H1 (cell line): ENCODE results near the gene MMP21. TPM values are rescaled to one million over a fixed set of nuclear protein-coding genes. Genes with fewer than 3 reads are reported as not detected.

ENCODE experiments used
- CTCF ChIA-PET: fragments of 300-600 bp; sonication (Branson Sonifier 250); formaldehyde crosslinking; loops from one replicate; lab custom pipeline; 2021; ENCODE audit not compliant: partially characterized antibody; lab: Charles Lee
- POLR2A ChIA-PET: fragments of 300-600 bp; sonication (Branson Sonifier 250); formaldehyde crosslinking; loops from one replicate; lab custom pipeline; 2021; ENCODE audit warnings: inconsistent platforms; ENCODE audit not compliant: partially characterized antibody; lab: Charles Lee
- DNase-seq, 2 experiments: peaks; one replicate each; pipeline versions ENCODE4 v3.0.0 to v3.0.0-alpha.2; 2010 to 2022; ENCODE audit warnings: low spot score in 2 of 2, low read depth in 1 of 2, mixed read lengths in 1 of 2
- FAIRE-seq: peaks from 2 replicates; lab custom pipeline; 2011; peaks lifted over from hg19 to GRCh38; lab: Jason Lieb, UNC
- H2AFZ ChIP-seq: 2 replicates; pipeline ENCODE4 v1.8.1; 2012; ENCODE audit warnings: low read length, inconsistent platforms
- H2AK5ac ChIP-seq: 2 replicates; pipeline ENCODE4 v1.6.1; 2013; ENCODE audit warnings: low read depth, low read length
- H2BK120ac ChIP-seq: replicated peaks from 2 replicates; pipeline ENCODE3; 2013; ENCODE audit warnings: low read depth, low read length, inconsistent platforms
- H2BK12ac ChIP-seq: 2 replicates; pipeline ENCODE4 v1.6.1; 2013; ENCODE audit warnings: low read depth, low read length
- H2BK15ac ChIP-seq: 2 replicates; pipeline ENCODE4 v1.6.1; 2013; ENCODE audit warnings: low read length
- H2BK20ac ChIP-seq: 2 replicates; pipeline ENCODE4 v1.6.1; 2013; ENCODE audit warnings: low read length
- H2BK5ac ChIP-seq: 2 replicates; pipeline ENCODE4 v1.6.1; 2013; ENCODE audit warnings: low read depth, low read length
- H3K14ac ChIP-seq: 2 replicates; pipeline ENCODE4 v1.6.1; 2013; ENCODE audit warnings: inconsistent platforms; ENCODE audit not compliant: insufficient read length
- H3K18ac ChIP-seq: 2 replicates; pipeline ENCODE4 v1.6.1; 2013; ENCODE audit warnings: low read length; ENCODE audit errors: extremely low read depth
- H3K23ac ChIP-seq: 2 replicates; pipeline ENCODE4 v1.6.1; 2013; ENCODE audit warnings: inconsistent platforms; ENCODE audit not compliant: insufficient read length
- H3K23me2 ChIP-seq: 2 replicates; pipeline ENCODE4 v1.6.1; 2013; ENCODE audit warnings: low read depth, low read length
- H3K27ac ChIP-seq: 2 replicates; pipeline ENCODE4 v1.6.1; 2011; ENCODE audit warnings: low read depth, low read length, inconsistent platforms
- H3K27me3 ChIP-seq, 4 experiments: replicated peaks in 1 of 4; 1 replicate in 1 of 4; 2 replicates in 3 of 4; pipeline versions ENCODE4 v1.6.1 to v1.8.1; 2011 to 2013; ENCODE audit warnings: low read length in 3 of 4, mild to moderate bottlenecking in 3 of 4, inconsistent platforms in 2 of 4, mixed read lengths in 2 of 4, moderate library complexity in 1 of 4; ENCODE audit not compliant: control insufficient read depth in 3 of 4, insufficient read depth in 3 of 4; ENCODE audit errors: extremely low read depth in 1 of 4
- H3K36me3 ChIP-seq, 4 experiments: 2 replicates each; pipeline versions ENCODE4 v1.6.1 to v1.8.1; 2011 to 2013; ENCODE audit warnings: mild to moderate bottlenecking in 4 of 4, low read length in 3 of 4, moderate library complexity in 2 of 4, control low read depth in 1 of 4, inconsistent platforms in 1 of 4; ENCODE audit not compliant: insufficient read depth in 4 of 4, control insufficient read depth in 2 of 4
- H3K4ac ChIP-seq: replicated peaks from 2 replicates; pipeline ENCODE3; 2013; ENCODE audit warnings: low read length, low read depth, mixed read lengths, inconsistent platforms; ENCODE audit not compliant: insufficient read length
- H3K4me1 ChIP-seq, 4 experiments: replicated peaks in 1 of 4; 1 replicate in 1 of 4; 2 replicates in 3 of 4; pipeline versions ENCODE4 v1.6.1 to v1.8.1; 2011 to 2013; ENCODE audit warnings: low read length in 3 of 4, inconsistent platforms in 2 of 4, mixed read lengths in 1 of 4; ENCODE audit not compliant: insufficient read depth in 4 of 4, control insufficient read depth in 3 of 4
- H3K4me2 ChIP-seq, 2 experiments: 2 replicates each; pipeline versions ENCODE4 v1.6.1 to v1.8.1; 2011 to 2013; ENCODE audit warnings: low read depth in 2 of 2, low read length in 2 of 2, control low read depth in 1 of 2, inconsistent platforms in 1 of 2, mild to moderate bottlenecking in 1 of 2; ENCODE audit not compliant: insufficient read depth in 1 of 2
- H3K4me3 ChIP-seq, 4 experiments: fragments of 200-600, 300-600 bp in 1 of 4; sonication (generic), shearing (Covaris generic), sonication (Bioruptor Twin) in 1 of 4; 2 replicates each; pipeline versions ENCODE4 v1.5.1 to v1.8.1; 2011 to 2016; ENCODE audit warnings: low read length in 4 of 4, low read depth in 3 of 4, control low read depth in 2 of 4, inconsistent platforms in 2 of 4, mild to moderate bottlenecking in 2 of 4, mixed read lengths in 1 of 4, moderate library complexity in 1 of 4; ENCODE audit not compliant: insufficient read depth in 2 of 4; ENCODE audit errors: extremely low read depth in 1 of 4
- H3K56ac ChIP-seq: replicated peaks from 2 replicates; pipeline ENCODE3; 2013; ENCODE audit warnings: low read depth, mild to moderate bottlenecking, mixed read lengths, low read length, inconsistent platforms; ENCODE audit not compliant: insufficient read length
- H3K79me1 ChIP-seq: 2 replicates; pipeline ENCODE4 v1.6.1; 2013; ENCODE audit warnings: low read depth, low read length, control low read depth
- H3K79me2 ChIP-seq, 2 experiments: 2 replicates each; pipeline versions ENCODE4 v1.6.1 to v1.8.1; 2012 to 2013; ENCODE audit warnings: low read length in 2 of 2, mild to moderate bottlenecking in 2 of 2, inconsistent platforms in 1 of 2; ENCODE audit not compliant: insufficient read depth in 2 of 2, control insufficient read depth in 1 of 2
- H3K9ac ChIP-seq, 4 experiments: replicated peaks in 1 of 4; 1 replicate in 1 of 4; 2 replicates in 3 of 4; pipeline versions ENCODE4 v1.6.1 to v1.8.1; 2011 to 2013; ENCODE audit warnings: low read depth in 3 of 4, low read length in 3 of 4, control low read depth in 2 of 4, mild to moderate bottlenecking in 2 of 4, moderate library complexity in 2 of 4, inconsistent platforms in 1 of 4; ENCODE audit errors: extremely low read depth in 1 of 4
- H3K9me3 ChIP-seq, 2 experiments: 2 replicates each; pipeline versions ENCODE4 v1.6.1 to v1.8.1; 2012 to 2013; ENCODE audit warnings: mild to moderate bottlenecking in 2 of 2, moderate library complexity in 2 of 2, control low read depth in 1 of 2, inconsistent platforms in 1 of 2, low read depth in 1 of 2, low read length in 1 of 2, mixed read lengths in 1 of 2; ENCODE audit not compliant: insufficient read depth in 2 of 2
- H4K20me1 ChIP-seq, 2 experiments: replicated peaks in 1 of 2; 2 replicates each; pipeline versions ENCODE3 to v1.8.1; 2011 to 2013; ENCODE audit warnings: inconsistent platforms in 2 of 2, low read length in 2 of 2, mild to moderate bottlenecking in 1 of 2; ENCODE audit not compliant: insufficient read depth in 2 of 2, control insufficient read depth in 1 of 2
- H4K5ac ChIP-seq: 2 replicates; pipeline ENCODE4 v1.6.1; 2013; ENCODE audit warnings: low read length, low read depth, mixed read lengths, inconsistent platforms; ENCODE audit not compliant: insufficient read length
- H4K8ac ChIP-seq: 2 replicates; pipeline ENCODE4 v1.8.0; 2013; ENCODE audit warnings: mild to moderate bottlenecking, moderate library complexity, low read length, inconsistent platforms; ENCODE audit not compliant: insufficient read depth; ENCODE audit errors: extremely low read depth
- H4K91ac ChIP-seq: replicated peaks from 2 replicates; pipeline ENCODE3; 2013; ENCODE audit warnings: low read length, mixed read lengths, inconsistent platforms; ENCODE audit not compliant: insufficient read length
- CBX8 ChIP-seq: fragments of 300-800, 300-1000 bp; sonication (generic); IDR thresholded peaks from 2 replicates; pipeline ENCODE4 v1.7.1; 2016; ENCODE audit warnings: low read depth, low read length, borderline replicate concordance
- CHD1 ChIP-seq: IDR thresholded peaks from 2 replicates; pipeline ENCODE4 v1.6.1; 2012; ENCODE audit warnings: low read depth, low read length, improper control_type of control experiment
- EGR1 ChIP-seq: IDR thresholded peaks from 2 replicates; pipeline ENCODE4 v1.6.1; 2011; ENCODE audit warnings: low read depth, low read length, borderline replicate concordance
- RAD21 ChIP-seq, 2 experiments: IDR thresholded peaks in 1 of 2; conservative IDR thresholded peaks in 1 of 2; 2 replicates each; pipeline ENCODE4 v1.6.1; 2011; ENCODE audit warnings: low read depth in 2 of 2, low read length in 2 of 2, improper control_type of control experiment in 1 of 2, inconsistent platforms in 1 of 2, mild to moderate bottlenecking in 1 of 2, moderate library complexity in 1 of 2
- SAP30 ChIP-seq: fragments of 300-600 bp; sonication (generic); IDR thresholded peaks from 2 replicates; pipeline ENCODE4 v1.7.1; 2012; ENCODE audit warnings: low read length, moderate library complexity, mild to moderate bottlenecking, inconsistent platforms; ENCODE audit not compliant: insufficient read depth, insufficient replicate concordance
- SIN3A ChIP-seq, 2 experiments: IDR thresholded peaks in 1 of 2; conservative IDR thresholded peaks in 1 of 2; 2 replicates each; pipeline ENCODE4 v1.6.1; 2011 to 2012; ENCODE audit warnings: low read length in 2 of 2, improper control_type of control experiment in 1 of 2, low read depth in 1 of 2, mild to moderate bottlenecking in 1 of 2
- SIRT6 ChIP-seq: IDR thresholded peaks from one replicate; pipeline ENCODE4 v1.7.1; 2012; ENCODE audit warnings: low read length, inconsistent platforms
- TCF12 ChIP-seq: IDR thresholded peaks from 2 replicates; pipeline ENCODE4 v1.6.1; 2011; ENCODE audit warnings: low read depth, mild to moderate bottlenecking, low read length
- YY1 ChIP-seq: IDR thresholded peaks from 2 replicates; pipeline ENCODE4 v1.6.1; 2011; ENCODE audit warnings: low read depth, mild to moderate bottlenecking, low read length
- whole genome bisulfite sequencing, 2 experiments: shearing (Covaris generic) in 1 of 2; methylation state at CpG; one replicate each; pipeline versions ENCODE4 v1.1.6 to v1.1.7; 2013 to 2015; ENCODE audit warnings: low lambda C conversion rate in 2 of 2, mixed read lengths in 2 of 2, inconsistent platforms in 1 of 2, low coverage in 1 of 2, missing lambda C conversion rate in 1 of 2; ENCODE audit not compliant: insufficient replicate concordance in 2 of 2, insufficient coverage in 1 of 2, insufficient read length in 1 of 2; ENCODE audit errors: extremely low coverage in 1 of 2, missing lambda C conversion rate in 1 of 2; 5-methylcytosine and 5-hydroxymethylcytosine counted together
- polyA plus RNA-seq, 7 experiments: library from polyadenylated mRNA; depleted of rRNA in 3 of 7; stranded (reverse) in 5 of 7; unstranded in 2 of 7; fragments of >200 nt in 5 of 7; fragments of 200-250 nt in 2 of 7; gene quantifications; 1 replicate in 5 of 7; 2 replicates in 1 of 7; 4 replicates in 1 of 7; pipeline versions ENCODE4 v1.2.1 to v1.2.3, GENCODE V29; 2011 to 2013; ENCODE audit warnings: missing spikeins in 2 of 7, mixed read lengths in 2 of 7
- total RNA-seq: library from RNA; stranded (reverse); fragmentation: NEBNext Ultra II Directional; extraction: Animal tissue kit (Norgen Biotek cat#: 25700); gene quantifications from 2 replicates; pipeline ENCODE4 v1.2.1, GENCODE V29; 2021
- TF ChIP-seq, protein P1 (sequence below): IDR thresholded peaks from 2 replicates; pipeline ENCODE4 v1.6.1; 2012; ENCODE audit warnings: low read length, inconsistent platforms

MMP21 gene
- total and polyA plus RNA-seq, 2 of the 8 experiments (the other 6 are each of a cell fraction or from before 2014, with no cell fraction given) = not detected

DNA sequence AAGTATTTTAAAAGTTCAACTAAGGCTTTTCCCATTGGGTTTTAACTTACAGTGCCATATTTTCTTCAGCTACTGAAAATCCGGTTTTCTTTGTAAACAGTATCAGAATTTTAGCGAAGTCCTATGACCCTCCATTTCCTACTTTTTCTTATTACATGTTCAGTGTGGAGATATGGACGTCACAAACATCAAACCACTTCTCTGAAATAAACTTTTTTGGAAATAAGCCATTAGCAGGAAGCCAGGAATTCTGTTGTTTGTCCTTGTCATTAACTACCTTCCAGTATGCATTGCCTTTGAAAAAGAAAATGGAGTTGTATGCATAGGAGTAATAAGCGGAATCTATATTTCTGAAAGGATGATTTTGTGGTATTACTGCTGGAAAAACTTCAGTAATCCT is 9.1 kb downstream of the MMP21 start:
- H3K79me1 ChIP-seq = no peaks in the 10 kb centered on the region
- no peaks in the 10 kb centered on the region for H3K27me3 ChIP-seq
- H4K8ac ChIP-seq = no peak overlapping the region
- no peak overlapping the region for H3K56ac ChIP-seq
- FAIRE-seq (no peak), DNase-seq (no peak)
- H3K9me3 ChIP-seq = no peaks in the 10 kb centered on the region
- H4K5ac ChIP-seq = no peak overlapping the region
- ChIA-PET CTCF (no interaction called here), POLR2A (interaction anchor here (1.2 kb wide), 1 partner anchor 33 kb away, joined by 3 read pairs; no protein-coding TSS in a partner anchor)
- no peak overlapping the region for H2BK20ac ChIP-seq
- peaks cover 0 to 7% (median 3%) of the 10 kb centered on the region in 4 experiments; a peak in 3 of 7 replicates for H3K4me1 ChIP-seq
- no peak overlapping the region for H3K4ac ChIP-seq
- no peak overlapping the region for H3K9ac ChIP-seq
- peaks cover 2 to 25% (median 18%) of the 10 kb centered on the region in 4 experiments; a peak in 7 of 8 replicates for H3K36me3 ChIP-seq
- no peak overlapping the region for H2AFZ ChIP-seq
- H4K91ac ChIP-seq = no peak overlapping the region
- no peak overlapping the region for H3K27ac ChIP-seq
- no peak overlapping the region for H2BK5ac ChIP-seq
- no peak overlapping the region for H2BK15ac ChIP-seq
- no peak overlapping the region for H3K23ac ChIP-seq
- no peak overlapping the region for H2AK5ac ChIP-seq
- H3K23me2 ChIP-seq = no peaks in the 10 kb centered on the region
- no peak overlapping the region for H3K4me3 ChIP-seq
- H3K79me2 ChIP-seq = no peaks in the 10 kb centered on the region
- no peak overlapping the region for H3K4me2 ChIP-seq
- no peak overlapping the region for H2BK120ac ChIP-seq
- no peak overlapping the region for H2BK12ac ChIP-seq
- 93% methylated on average over 4 of the region's 4 CpGs; no CpG with 5 or more reads in 1 of the 2 experiments for WGBS, 2 experiments
- no peak overlapping the region for H3K14ac ChIP-seq
- H3K18ac ChIP-seq = no peak overlapping the region
- peaks cover 0 to 6% of the 10 kb centered on the region in 2 experiments for H4K20me1 ChIP-seq
- no peak for TF ChIP-seq YY1
- no peak for TF ChIP-seq CBX8
- no peak for TF ChIP-seq SIRT6
- no peak for TF ChIP-seq CHD1
- no peak for TF ChIP-seq EGR1
- TF ChIP-seq, protein P1, sequence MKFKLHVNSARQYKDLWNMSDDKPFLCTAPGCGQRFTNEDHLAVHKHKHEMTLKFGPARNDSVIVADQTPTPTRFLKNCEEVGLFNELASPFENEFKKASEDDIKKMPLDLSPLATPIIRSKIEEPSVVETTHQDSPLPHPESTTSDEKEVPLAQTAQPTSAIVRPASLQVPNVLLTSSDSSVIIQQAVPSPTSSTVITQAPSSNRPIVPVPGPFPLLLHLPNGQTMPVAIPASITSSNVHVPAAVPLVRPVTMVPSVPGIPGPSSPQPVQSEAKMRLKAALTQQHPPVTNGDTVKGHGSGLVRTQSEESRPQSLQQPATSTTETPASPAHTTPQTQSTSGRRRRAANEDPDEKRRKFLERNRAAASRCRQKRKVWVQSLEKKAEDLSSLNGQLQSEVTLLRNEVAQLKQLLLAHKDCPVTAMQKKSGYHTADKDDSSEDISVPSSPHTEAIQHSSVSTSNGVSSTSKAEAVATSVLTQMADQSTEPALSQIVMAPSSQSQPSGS = no peak
- TF ChIP-seq RAD21 (IDR thresholded peaks at IDR 0.05 in 1 of 2, conservative IDR thresholded peaks at IDR 0.05 in 1 of 2; ENCODE audit: low read depth in 2 of 2, low read length in 2 of 2) = no peak
- TF ChIP-seq SIN3A (conservative IDR thresholded peaks at IDR 0.05 in 1 of 2, IDR thresholded peaks at IDR 0.05 in 1 of 2; ENCODE audit: low read depth in 1 of 2, low read length in 2 of 2) = no peak
- TF ChIP-seq TCF12 = no peak
- no peak for TF ChIP-seq SAP30
- TF ChIP-seq, all 59 proteins: peak for 0
